D721Med (cell line): ENCODE data around the gene STK10.
A peak's percentile ranks its signal among the peaks of the same experiment; 100 is the strongest.

Experiments
- DNase-seq: peaks from one replicate; pipeline ENCODE4 v3.0.0; 2011; ENCODE audit warnings: low spot score; ENCODE audit not compliant: insufficient read length
- FAIRE-seq: peaks from 2 replicates; lab custom pipeline; 2011; peaks lifted over from hg19 to GRCh38; lab: Jason Lieb, UNC
- TF ChIP-seq, protein P1 (sequence below): IDR thresholded peaks from 2 replicates; pipeline ENCODE4 v1.5.1; 2012; ENCODE audit warnings: mild to moderate bottlenecking, control low read depth; ENCODE audit not compliant: insufficient read depth; ENCODE audit errors: missing control alignments

STK10 gene

DNA sequence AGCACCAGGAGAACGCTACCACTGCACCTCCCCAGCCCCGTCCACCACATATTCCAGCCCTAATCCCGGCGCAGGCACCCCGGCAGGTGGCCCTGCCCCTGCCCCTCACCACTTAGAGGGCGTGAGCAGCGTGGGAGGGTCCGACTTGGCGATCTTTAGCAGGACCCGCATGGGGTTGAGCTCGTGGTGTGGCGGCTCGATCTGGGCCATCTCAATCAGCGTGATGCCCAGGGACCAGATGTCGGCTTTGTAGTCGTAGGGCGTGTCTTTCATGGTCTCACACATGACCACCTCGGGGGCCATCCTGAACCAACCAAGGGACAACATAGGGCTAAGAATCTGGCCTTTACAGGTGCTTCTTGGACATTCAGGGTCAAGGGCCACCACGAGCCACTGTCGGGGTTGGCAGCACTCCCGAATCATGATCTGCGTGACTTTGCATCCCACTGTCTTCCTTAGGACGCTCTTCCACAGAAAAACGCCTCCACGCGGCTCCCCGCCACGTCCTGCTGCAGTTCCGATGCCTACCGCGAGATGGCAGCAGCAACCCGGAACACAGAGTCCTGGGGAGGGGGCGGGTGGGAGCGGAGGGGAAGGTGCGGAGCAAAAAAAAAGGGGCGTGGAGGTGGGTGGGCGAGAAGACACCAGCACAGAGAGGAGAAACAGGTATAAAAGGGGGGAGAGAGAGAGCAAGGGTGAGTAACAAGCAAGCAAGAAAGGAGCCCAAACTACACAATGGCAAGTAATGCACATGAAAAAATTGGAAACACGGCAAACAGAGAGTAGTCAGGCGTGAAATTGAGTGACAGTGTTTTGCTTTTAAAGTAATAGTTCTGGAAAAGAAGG lies 81.3 kb downstream of the STK10 start:
- DNase-seq (peak; percentile 58), FAIRE-seq (no peak)
- TF ChIP-seq, protein P1, sequence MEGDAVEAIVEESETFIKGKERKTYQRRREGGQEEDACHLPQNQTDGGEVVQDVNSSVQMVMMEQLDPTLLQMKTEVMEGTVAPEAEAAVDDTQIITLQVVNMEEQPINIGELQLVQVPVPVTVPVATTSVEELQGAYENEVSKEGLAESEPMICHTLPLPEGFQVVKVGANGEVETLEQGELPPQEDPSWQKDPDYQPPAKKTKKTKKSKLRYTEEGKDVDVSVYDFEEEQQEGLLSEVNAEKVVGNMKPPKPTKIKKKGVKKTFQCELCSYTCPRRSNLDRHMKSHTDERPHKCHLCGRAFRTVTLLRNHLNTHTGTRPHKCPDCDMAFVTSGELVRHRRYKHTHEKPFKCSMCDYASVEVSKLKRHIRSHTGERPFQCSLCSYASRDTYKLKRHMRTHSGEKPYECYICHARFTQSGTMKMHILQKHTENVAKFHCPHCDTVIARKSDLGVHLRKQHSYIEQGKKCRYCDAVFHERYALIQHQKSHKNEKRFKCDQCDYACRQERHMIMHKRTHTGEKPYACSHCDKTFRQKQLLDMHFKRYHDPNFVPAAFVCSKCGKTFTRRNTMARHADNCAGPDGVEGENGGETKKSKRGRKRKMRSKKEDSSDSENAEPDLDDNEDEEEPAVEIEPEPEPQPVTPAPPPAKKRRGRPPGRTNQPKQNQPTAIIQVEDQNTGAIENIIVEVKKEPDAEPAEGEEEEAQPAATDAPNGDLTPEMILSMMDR = peak; percentile 81

DNA sequence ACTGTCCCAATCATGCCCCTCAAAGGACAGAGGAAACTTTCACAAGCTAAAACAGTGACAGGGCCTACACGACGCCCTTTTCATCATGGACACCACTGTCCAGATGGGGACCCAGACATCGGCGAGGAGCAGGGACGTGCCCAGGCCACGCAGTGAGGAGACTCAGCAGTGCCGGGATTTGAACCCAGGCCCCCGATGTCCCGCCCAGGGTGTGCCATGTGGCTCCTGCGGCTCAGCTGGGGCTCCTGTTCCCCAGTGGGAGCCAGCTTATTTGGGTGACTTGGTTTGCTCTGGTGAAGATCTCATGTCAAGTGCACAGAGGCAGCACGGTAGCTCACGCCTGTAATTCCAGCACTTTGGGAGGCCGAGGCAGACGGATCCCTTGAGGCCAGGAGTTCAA lies 82.2 kb downstream of the STK10 start:
- FAIRE-seq (no peak), DNase-seq (no peak)
- TF ChIP-seq, protein P1 = no peak

DNA sequence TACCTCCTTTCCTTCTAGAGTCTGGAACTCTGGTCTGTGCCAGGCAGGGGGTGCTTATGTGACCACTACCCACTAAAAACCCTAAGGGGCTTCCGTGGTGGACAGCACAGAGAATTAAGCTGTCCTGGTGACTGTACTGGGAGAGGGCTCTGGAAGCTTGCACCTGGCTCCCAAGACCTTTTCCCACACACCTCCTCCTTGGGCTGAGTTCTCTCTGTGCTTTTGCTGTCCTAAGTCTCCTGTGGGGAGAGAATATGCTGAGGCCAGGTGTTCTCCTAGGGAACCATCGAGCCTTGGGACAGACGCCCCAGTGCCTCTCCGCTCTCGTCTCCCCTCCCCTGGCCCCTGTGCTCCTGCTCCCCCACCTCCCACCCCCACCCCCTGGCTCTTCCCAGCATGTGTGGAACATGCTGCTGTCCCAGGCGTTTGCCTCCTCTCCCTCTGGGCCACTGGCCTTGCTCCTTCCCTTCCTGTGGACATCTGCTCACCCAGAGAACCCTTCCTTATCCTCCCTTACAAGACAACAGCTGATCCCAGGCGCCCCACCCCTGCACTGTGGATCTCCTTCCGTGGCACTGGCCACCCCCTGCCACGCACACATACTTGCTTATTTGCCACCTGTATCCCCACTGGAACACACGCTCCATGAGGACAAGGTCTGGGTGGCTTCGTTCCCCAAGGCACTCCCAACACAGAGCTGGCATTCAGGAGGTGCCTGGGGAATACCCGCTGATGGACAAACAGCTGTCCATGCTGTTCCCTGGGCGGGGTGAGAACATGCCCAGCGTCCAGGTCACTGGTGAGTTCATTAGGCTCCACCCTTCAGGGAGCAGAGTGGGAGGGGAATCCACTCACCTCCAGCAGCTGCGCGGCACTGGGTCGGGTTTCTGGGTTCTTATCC lies 83.0 kb downstream of the STK10 start:
- TF ChIP-seq, protein P1 = no peak
- no peak for DNase-seq
- no peak for FAIRE-seq

DNA sequence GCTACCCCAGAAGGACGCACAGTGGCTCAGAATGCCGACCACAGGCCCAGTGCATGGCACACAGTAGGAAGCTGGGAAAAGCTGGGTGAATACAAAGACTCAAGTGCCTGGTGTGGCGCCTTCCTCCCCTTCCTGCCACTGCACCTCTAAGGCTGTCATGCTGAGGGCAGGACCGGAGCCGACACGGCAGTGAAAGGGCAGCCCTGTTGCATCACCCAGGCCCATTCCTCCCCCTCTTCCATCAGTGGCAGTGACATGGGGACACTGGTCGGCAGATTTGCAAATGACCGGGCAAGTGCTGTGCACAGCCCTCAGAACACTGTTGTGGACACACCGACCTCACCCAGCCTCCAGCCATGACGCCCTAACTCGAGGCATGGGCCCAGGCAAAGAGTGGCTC lies 84.0 kb downstream of the STK10 start:
- DNase-seq (no peak), FAIRE-seq (no peak)

DNA sequence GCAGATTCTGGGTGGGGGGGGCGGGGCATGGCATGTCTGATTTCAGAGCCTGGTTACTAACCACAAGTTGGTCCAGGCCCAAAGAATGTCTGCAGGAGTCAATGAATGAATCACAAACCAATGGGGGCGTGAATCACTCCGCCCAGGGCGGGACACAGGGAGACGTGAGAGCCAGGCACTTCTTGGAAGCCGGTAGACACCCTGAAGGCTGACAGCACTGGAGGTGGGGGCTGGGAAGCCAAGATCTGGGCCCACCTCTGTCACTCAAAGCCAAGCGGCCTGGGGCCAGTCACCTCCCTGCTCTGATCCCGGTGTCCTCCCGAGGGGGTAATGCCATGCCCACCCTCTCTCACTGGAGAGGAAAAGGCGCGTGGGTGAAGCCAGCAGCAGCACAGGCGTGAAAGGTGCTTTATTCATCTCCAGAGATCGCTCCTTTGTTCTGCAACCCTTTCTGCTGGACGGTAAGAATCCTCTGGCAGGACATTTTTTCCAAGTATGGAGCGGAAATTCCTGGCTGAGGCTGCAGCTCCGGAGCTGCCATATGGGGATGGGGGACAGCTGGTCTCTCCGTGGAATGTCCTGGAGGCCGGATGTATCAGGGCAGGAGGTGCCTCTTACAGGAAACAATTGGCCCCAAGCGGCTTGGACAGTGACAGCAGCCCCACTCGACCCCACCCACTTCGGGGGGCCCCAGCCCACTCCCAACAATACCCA lies 85.0 kb downstream of the STK10 start:
- FAIRE-seq (no peak), DNase-seq (no peak)
- TF ChIP-seq, protein P1 = no peak

More for the DNA sequence above, 84.0 kb downstream of the STK10 start:
- TF ChIP-seq, protein P1 = no peak

DNA sequence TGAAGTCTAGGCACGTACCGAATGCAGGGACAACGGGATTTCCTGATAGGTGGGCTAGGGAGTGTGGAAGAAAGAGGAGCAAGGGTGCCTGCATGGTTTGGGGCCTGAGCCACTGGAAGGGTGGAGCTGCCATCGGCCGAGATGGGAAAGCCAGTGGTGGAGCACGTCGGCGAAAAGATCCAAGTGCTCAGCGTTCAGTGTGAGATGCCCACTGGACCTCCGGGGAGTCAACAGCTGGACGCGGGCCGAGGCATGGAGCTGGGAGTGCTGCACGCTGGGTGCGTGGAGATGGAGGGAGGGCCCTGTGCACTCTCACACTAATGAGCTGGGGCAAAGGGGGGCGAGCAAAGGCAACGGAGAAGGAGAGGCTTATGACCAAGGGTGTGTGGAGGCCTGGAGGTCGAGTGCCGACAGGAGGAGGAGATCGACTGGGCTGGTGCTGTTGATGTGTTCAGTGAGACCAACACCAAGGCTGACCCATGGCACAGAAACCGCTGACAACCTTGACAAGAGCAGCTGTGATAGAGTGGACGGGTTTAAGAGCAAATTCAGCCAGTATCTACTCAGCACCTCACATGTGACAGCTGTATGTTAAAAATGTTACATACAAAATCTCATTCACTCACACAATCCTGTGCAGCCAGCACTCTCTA lies 85.7 kb downstream of the STK10 start:
- no peak for DNase-seq
- no peak for FAIRE-seq

More for the DNA sequence above, 85.7 kb downstream of the STK10 start:
- TF ChIP-seq, protein P1 = no peak
